ENCODE measurements around the gene TCEA2.

The TCEA2 gene

DNA sequence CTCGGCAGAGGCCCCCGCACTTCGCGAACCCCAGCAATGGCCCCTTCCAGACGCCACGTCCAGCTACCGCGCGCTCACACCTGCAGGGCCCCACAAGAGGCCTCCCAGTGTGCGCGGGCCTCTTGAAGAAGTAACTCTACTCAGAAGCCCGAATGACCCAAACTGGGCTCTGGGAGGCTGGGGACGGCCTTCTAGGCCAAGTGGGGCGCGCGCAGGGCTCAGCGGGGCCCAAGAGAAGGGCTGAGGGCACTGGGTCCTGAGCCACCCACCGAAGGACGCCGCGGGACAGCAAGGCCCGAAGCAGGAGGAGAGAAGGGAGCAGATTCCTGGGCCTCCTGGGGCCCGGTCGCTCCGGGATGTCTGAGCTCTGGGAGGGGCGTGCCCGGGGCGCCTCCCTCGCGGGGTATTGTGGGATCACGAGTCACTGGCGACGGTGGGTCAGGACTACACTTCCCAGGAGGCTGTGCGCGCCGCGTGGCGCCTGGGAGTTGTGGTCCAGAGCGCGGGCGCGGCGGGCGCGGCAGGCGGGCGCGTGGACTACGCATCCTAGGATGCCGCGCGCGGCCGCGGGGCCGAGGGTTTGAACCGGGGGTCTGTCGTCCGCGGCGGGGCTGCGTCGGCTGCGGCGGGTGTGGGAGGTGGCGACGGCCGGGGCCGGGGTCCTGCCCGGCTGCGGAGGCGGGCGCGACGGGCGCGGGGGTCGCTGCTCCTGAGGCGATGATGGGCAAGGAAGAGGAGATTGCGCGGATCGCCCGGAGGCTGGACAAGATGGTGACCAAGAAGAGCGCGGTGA lies at the start of gene TCEA2:
Gene TCEA2 (plus strand): TSS at position 603 of the 793 bp plus-strand sequence. CDS start 115 bp downstream, at position 718.
- peak; percentile 84 for DNase-seq (ENCODE audit: extremely low read depth, low read depth)
- TF ChIP-seq, protein P1, sequence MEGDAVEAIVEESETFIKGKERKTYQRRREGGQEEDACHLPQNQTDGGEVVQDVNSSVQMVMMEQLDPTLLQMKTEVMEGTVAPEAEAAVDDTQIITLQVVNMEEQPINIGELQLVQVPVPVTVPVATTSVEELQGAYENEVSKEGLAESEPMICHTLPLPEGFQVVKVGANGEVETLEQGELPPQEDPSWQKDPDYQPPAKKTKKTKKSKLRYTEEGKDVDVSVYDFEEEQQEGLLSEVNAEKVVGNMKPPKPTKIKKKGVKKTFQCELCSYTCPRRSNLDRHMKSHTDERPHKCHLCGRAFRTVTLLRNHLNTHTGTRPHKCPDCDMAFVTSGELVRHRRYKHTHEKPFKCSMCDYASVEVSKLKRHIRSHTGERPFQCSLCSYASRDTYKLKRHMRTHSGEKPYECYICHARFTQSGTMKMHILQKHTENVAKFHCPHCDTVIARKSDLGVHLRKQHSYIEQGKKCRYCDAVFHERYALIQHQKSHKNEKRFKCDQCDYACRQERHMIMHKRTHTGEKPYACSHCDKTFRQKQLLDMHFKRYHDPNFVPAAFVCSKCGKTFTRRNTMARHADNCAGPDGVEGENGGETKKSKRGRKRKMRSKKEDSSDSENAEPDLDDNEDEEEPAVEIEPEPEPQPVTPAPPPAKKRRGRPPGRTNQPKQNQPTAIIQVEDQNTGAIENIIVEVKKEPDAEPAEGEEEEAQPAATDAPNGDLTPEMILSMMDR (IDR thresholded peaks at IDR 0.05; ENCODE audit: low read depth, low read length): no peak

DNA sequence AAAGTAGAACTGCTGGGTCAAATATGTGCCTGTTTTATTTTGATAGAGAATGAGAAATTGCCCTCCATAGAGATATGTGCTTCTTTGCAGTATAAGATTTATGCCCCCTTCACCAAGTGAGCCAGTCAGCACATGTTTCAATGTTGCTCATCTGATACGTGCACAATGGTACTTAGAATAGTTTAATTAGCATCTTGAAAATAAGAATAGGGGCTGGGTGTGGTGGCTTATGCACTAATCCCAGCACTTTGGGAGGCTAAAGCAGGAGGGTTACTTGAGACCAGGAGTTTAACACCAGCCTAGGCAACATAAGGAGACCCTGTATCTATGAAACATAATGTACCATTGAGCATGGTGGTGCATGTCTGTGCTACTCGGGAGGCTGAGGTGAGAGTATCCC lies 47.4 kb upstream of the TCEA2 start:
- DNase-seq (ENCODE audit: extremely low read depth, low read depth): no peak
- TF ChIP-seq, protein P1 (IDR thresholded peaks at IDR 0.05; ENCODE audit: low read depth, low read length): no peak

DNA sequence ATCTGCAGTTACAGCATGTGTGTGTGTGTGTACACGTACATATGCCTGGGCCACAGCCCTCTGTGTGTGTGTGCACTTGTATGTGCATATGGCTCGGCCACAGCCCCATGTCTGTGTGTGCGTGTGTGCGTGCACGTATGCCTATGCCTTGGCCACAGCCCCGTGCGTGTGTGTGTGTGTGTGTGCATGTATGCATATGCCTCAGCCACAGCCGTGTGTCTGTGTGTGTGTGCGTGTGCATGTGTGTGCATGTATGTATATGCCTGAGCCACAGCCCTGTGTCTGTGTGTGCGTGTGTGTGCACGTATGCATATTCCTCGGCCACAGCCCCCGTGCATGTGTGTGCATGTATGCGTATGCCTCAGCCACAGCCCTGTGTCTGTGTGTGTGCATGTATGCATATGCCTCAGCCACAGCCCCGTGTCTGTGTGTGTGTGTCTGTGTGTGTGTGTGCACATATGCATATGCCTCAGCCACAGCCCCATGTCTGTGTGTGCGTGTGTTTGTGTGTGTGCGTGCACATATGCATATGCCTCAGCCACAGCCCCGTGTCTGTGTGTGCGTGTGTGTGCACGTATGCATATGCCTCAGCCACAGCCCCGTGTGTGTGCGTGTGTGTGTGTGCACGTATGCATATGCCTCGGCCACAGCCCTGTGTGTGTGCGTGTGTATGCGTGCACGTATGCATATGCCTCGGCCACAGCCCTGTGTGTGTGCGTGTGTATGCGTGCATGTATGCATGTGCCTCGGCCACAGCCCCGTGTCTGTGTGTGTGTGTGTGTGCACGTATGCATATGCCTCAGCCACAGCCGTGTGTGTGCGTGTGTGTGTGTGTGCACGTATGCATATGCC lies 41.6 kb upstream of the TCEA2 start:
- TF ChIP-seq, protein P1 (IDR thresholded peaks at IDR 0.05; ENCODE audit: low read depth, low read length): no peak
- DNase-seq (ENCODE audit: extremely low read depth, low read depth): no peak

DNA sequence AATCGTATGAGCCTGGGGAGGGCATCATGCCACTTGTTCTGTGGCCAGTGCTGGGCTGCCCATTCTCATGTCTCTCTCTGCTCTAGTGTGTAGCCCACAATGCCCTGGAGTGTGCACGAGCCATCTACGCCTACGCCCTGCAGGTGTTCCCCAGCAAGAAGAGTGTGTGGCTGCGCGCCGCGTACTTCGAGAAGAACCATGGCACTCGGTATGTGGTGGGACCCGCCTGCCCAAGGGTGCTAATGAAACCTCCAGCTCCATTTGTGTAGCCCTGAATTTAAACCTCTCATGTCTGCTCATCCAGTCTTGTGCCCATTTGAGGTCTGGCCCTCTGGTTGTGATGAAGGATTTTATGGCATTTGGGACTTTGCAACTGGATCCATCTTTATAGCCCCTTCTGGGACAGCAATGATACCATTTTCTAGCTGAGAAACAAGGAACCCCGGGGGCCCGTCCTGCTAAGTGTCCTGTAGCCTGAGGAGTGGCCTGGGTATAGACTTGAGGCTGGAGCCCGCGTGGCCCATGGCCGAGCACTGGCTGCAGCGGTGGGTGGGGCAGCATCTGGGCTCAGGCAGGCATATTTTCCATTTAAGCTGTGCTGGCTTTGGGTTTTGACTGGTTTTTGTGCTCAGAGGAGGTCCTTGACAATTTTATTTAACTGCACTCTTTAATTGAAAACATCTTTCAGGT lies 40.2 kb upstream of the TCEA2 start:
- DNase-seq (ENCODE audit: extremely low read depth, low read depth): no peak
- TF ChIP-seq, protein P1 (IDR thresholded peaks at IDR 0.05; ENCODE audit: low read depth, low read length): no peak

DNA sequence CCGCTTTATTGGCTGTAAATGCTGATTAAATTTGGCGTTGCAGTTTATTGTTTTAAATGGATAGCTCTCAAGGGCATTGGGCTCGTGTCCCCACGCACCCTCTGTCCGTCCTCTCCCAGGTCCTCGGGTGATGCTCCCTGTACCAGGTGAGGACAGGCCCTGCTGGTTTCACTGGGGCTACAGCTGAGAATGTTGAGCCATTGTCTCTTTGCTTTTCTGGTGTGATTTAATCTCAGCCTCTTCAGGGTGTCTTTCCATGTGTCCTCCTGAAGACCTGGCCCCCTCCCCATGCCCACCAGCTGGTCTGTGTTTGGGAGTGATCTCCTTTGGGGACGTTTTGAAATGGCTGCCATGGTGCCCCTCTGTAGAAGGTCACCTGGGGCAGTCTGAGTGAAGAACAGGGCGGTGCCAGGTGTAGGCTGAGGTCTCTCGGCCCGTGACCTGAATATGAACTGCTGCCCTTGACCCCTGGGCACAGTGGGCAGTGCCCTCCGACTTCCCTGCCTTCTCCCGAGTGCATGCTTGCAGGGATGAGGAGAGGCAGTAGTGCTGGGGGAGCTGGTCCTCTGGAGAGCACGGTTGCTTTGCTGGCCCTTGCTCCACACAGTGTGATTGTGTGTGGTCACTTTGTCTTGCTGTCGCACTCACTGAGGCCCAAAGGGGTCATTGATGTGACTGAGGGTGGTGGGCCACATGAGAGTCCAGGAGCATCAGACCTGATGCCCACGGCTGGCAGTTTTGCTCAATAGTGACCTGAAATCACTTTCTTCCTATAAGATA lies 39.4 kb upstream of the TCEA2 start:
- TF ChIP-seq, protein P1 (IDR thresholded peaks at IDR 0.05; ENCODE audit: low read depth, low read length): no peak
- DNase-seq (ENCODE audit: extremely low read depth, low read depth): no peak

DNA sequence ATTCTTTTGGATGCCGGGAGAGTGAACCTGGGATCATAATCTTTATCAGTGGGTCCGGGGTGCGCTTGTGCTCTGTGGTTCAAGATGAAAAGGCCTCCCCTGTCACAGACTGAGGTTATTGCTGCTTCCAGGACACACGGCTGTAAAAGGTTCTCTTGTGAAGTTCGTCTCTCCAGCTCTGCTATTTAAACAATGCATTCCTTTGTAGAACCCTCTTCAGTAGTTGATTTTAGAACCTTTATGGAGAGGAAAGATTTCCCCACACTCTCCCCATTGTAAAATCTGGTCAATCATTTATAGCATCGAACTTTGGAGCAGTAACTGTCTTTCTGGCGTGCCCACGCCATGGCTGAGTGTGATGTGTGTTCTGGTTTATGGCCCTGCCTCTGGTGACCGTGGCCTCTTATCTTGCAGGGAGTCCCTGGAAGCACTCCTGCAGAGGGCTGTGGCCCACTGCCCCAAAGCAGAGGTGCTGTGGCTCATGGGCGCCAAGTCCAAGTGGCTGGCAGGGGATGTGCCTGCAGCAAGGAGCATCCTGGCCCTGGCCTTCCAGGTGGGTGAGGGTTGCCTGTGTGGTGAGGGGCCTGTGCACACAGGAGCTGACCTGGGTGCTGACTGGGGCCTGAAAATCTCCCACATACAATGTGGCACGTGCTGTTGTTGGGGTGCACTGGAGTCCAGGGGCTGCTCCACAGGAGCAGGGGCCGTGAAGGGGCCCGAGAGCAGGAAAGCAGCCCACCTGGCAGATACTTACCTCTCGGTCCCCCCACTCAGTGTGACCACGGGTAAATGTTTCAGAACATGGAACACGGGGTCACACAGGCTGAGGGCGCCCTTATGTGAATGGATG lies 38.6 kb upstream of the TCEA2 start:
- no peak for DNase-seq (ENCODE audit: extremely low read depth, low read depth)
- TF ChIP-seq, protein P1 (IDR thresholded peaks at IDR 0.05; ENCODE audit: low read depth, low read length): no peak
